GM06990 (cell line): Measurements from ENCODE around the gene PLA2G3.

ENCODE experiments used
- DNase-seq: peaks from one replicate; pipeline ENCODE4 v3.0.0-alpha.2; 2011; ENCODE audit not compliant: insufficient read length; ENCODE audit errors: extremely low read depth
- H3K27me3 ChIP-seq: replicated peaks from 2 replicates; pipeline ENCODE4 v1.6.0; 2011; ENCODE audit warnings: low read length; ENCODE audit not compliant: control insufficient read depth, insufficient read depth
- H3K36me3 ChIP-seq: 2 replicates; pipeline ENCODE4 v1.5.1; 2011; ENCODE audit warnings: low read length; ENCODE audit not compliant: control insufficient read depth, insufficient read depth
- H3K4me3 ChIP-seq: replicated peaks from 2 replicates; pipeline ENCODE4 v1.5.1; 2011; ENCODE audit warnings: low read depth, mild to moderate bottlenecking, control low read depth, low read length
- TF ChIP-seq, protein P1 (sequence below): IDR thresholded peaks from 2 replicates; pipeline ENCODE4 v1.5.1; 2011; ENCODE audit warnings: low read length, control low read depth, mild to moderate bottlenecking, inconsistent platforms; ENCODE audit not compliant: insufficient read depth, poor library complexity, severe bottlenecking

Gene PLA2G3

DNA sequence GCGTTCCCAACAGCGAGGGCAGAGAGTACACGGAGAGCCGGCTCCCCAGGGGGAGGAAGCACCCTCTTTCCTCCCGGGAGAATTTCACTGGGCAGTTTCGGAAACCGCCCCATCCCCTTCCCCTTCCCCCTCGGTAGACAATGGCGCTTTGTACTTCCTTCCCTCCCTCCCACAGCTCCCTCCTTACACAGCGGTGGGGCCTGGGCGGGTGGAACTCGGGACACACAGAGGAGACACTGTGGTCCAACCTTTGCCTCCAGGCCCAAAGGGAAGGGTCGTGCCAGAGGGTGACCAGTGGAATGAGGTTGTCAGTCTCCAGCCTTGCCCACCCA, 54.8 kb downstream of the PLA2G3 start:
- TF ChIP-seq, protein P1, sequence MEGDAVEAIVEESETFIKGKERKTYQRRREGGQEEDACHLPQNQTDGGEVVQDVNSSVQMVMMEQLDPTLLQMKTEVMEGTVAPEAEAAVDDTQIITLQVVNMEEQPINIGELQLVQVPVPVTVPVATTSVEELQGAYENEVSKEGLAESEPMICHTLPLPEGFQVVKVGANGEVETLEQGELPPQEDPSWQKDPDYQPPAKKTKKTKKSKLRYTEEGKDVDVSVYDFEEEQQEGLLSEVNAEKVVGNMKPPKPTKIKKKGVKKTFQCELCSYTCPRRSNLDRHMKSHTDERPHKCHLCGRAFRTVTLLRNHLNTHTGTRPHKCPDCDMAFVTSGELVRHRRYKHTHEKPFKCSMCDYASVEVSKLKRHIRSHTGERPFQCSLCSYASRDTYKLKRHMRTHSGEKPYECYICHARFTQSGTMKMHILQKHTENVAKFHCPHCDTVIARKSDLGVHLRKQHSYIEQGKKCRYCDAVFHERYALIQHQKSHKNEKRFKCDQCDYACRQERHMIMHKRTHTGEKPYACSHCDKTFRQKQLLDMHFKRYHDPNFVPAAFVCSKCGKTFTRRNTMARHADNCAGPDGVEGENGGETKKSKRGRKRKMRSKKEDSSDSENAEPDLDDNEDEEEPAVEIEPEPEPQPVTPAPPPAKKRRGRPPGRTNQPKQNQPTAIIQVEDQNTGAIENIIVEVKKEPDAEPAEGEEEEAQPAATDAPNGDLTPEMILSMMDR, result no peak
- H3K27me3 ChIP-seq, result no peaks in the 10 kb centered on the region
- H3K4me3 ChIP-seq, result peak overlapping the region; percentile 83
- H3K36me3 ChIP-seq, result peaks cover 1% of the 10 kb centered on the region; the same call in 1 of the 2 replicates
- no peak for DNase-seq

- TF ChIP-seq, protein P1, result peak; percentile 83
- peak; percentile 92 for DNase-seq
- H3K27me3 ChIP-seq, result no peaks in the 10 kb centered on the region
Observed at GRCh38 chr22:31084811-31085492, 55.4 kb downstream of the PLA2G3 start.

More at GRCh38 chr22:31084811-31085492, 55.4 kb downstream of the PLA2G3 start:
- Histone ChIP-seq H3K36me3 (peaks cover 1% of the 10 kb centered on the region; the same call in 1 of the 2 replicates), H3K4me3 (peak overlapping the region; percentile 83)
